NCI-H146 treated with DMSO at 0.1 percent for 48 hours (cell line): Measurements from ENCODE around the gene QTRT2.
A peak's percentile ranks its signal among the peaks of the same experiment; 100 is the strongest.

Experiments used
- DNase-seq: peaks from one replicate; lab custom pipeline; 2025; ENCODE audit not compliant: unreplicated experiment; lab: John Stamatoyannopoulos, UW

The QTRT2 gene

DNA sequence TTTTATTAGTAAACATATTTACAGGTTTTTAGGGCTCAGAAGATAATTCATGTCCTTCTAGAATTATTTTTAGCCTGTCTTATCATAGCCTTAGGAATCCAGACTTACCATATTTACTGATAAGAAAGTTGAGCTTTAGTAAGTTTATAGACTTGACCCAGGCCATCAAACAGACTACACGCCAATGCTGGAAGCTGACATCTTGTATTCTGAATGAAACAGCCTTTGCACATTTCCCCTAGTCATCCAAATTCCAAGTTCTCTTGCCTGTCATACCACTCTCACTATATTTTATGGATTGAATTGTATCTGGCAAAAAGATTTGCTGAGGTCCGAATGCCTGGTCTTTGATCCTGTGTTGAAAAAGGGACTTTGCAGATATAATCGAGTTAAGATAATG is 63.7 kb downstream of the QTRT2 start:
- no peak for DNase-seq

DNA sequence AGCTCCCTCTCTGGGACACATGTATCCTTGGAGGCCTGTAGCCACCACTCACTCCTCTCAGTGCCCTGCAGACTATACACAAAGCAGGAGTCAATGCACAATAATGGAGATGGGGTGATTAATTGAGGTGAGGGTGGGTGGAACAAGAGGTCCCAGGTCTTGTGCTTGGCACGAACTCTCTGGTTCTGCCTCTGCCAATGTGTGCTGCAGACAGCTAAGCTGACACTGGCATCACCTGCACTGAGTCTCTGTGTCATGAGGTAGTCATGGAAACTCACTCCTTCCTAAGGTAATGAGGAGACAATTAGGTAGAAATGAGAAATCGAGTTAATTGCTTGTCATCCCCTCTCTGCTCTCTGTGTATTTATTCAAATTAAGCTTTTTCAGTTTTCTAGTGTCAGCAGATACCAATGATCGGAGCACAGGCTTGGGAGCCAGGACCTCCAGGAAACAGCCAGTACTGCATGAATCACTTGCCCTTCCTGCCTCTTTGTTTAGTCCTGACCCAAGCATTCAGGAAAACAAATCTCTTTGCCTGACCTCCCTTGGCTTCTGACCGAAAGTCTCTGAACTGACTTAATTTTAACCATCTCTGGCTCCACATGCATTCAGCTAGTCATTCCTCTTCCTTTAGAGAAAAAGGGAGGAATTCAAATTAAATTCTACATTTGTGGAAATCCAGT is 65.6 kb downstream of the QTRT2 start:
- peak; percentile 37 for DNase-seq

GRCh38 chr3:114126461-114126860 is 69.9 kb downstream of the QTRT2 start:
- DNase-seq: no peak

- DNase-seq: no peak
These were observed 71.0 kb downstream of the QTRT2 start for GRCh38 chr3:114127517-114127916.

GRCh38 chr3:114128231-114128630 is 71.7 kb downstream of the QTRT2 start:
- no peak for DNase-seq

- DNase-seq: no peak
These were observed 72.3 kb downstream of the QTRT2 start for GRCh38 chr3:114128826-114129225.

DNA sequence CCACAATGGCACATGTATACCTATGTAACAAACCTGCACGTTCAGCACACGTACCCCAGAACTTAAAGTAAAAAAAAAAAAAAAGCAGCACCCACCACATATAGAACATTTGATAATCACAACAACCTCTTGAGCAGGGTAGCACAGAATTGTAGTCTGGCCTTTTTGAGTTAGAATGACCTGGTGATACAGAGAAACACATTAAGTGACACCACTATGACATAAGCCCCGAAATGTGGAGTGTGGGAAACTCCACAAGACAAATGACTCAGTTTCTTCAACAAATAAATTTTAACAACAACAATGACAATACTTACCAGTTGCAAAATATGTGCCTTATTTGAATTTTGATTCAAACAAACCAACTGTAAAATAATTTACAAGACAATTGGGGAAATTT is 76.0 kb downstream of the QTRT2 start:
- DNase-seq: no peak

DNA sequence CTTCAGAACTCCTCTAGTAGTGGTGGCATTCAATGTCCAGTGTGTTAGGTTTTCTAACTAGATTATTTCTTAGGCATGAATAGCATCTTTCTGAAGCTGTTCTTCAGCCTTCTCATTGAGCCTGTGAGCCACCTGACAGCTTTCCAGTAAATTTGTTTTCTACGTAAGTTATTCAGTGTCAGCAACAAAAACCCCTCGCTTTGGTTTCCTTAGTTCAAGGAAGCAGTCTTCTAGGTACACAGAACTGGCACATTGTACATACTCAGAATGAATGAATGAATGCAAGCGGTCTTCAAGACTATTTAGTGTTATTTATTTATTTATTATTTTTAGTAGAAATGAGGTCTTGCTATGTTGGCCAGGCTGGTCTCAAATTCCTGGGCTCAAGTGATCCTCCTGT is 77.4 kb downstream of the QTRT2 start:
- no peak for DNase-seq
